Sciatic nerve (tissue), 2 donors: ENCODE results near the gene NR0B2. TPM values are rescaled to one million over a fixed set of nuclear protein-coding genes. Genes with fewer than 3 reads are reported as not detected.
A peak's percentile ranks its signal among the peaks of the same experiment; 100 is the strongest.
"Not testable (repeated sequence)": the region's sequence is repeated elsewhere in the genome, so short reads cannot be mapped to it uniquely, and the experiment has no call there.

Experiments
- ATAC-seq: fragments of 200-7000 bp; cut with Tn5 transposase; one replicate; pipeline ENCODE4 v1.9.1; 2020; ENCODE audit warnings: mild to moderate bottlenecking, moderate library complexity
- DNase-seq: peaks from one replicate; pipeline ENCODE4 v3.0.0-alpha.2; 2020; ENCODE audit warnings: low spot score
- intact Hi-C: fragments of 100-400 bp; cut with DNase I; formaldehyde crosslinking; loops from one replicate; pipeline ENCODE4 v1.14.2; 2022
- total RNA-seq: library from RNA; stranded (reverse); fragmentation: NEBNext Ultra II Directional; extraction: Animal tissue kit (Norgen Biotek cat#: 25700); gene quantifications from one replicate; pipeline ENCODE4 v1.2.1, GENCODE V29; 2021
- donor health status: DM: no; HTN: no; CAD: no.
- donor health status: DM: no; HTN: no; CAD: no.

The NR0B2 gene
- total RNA-seq, 1 donor from 2014 or later = not detected

DNA sequence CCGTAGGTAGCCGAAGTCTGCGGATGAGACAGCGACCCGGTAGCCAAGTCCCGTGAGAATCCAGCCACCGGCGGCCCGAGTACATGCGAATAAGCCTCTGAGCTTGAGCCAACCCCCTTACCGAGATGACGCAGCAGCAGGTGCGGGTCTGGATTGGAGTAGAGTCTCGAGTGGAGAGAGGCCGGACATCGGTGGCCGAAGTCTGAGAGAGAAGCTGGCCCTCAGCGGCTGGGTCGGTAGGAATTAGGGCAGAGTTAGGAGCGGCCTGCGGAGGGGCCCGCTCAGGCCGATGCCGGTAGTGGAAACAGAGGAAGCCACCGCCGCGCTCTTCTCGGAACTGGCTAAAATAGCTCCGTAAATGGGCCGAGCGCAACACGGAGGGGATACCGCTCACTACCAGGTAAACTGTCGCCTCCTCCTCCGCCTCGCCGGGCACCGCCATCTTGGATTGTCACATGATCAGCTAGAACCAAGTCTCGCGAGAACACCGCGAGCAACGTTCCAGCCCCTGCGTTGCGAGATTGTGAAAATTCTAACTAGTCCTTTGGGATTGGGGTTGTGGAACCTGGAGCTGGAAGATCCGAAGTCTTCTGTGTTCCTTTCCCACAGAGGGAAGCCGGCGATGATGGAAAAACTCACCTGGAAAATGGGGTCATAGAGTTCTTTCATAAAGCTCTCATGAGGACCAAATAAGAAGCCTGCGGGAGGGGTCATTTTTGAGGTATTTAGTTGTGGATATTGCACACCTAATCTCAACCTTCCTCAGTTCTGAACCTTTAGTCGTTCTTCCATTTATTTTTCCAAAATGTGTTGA is 13.6 kb downstream of the NR0B2 start, which contains the start of gene GPATCH3:
GPATCH3 (minus strand) TSS at position 467 of the 814 bp plus-strand sequence; CDS start at position 442, 25 bp downstream.
- intact Hi-C loops = no loop called here
- peak; percentile 96 for ATAC-seq
- peak; percentile 97 for DNase-seq

DNA sequence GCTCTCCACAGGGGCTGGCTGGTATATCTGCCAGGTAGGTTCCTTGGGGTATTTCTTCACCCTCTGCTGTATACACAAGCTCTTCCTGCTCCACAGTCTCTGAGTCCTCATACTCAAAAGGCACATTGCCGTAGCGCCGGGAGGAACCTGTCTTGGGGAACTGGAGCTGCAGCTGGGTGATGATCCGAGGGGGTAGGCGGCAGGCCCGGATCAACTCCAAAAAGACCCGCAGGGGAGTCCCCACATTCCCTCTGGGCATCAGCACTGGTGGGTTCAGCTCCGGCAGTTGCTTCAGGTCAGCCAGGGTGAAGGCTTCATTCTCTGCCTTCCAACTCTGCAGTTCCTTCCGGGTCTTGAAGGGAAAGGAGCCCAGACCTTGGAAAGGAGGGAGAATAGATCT is 16.4 kb downstream of the NR0B2 start:
- DNase-seq = no peak
- ATAC-seq = no peak
- intact Hi-C loops = no loop called here

DNA sequence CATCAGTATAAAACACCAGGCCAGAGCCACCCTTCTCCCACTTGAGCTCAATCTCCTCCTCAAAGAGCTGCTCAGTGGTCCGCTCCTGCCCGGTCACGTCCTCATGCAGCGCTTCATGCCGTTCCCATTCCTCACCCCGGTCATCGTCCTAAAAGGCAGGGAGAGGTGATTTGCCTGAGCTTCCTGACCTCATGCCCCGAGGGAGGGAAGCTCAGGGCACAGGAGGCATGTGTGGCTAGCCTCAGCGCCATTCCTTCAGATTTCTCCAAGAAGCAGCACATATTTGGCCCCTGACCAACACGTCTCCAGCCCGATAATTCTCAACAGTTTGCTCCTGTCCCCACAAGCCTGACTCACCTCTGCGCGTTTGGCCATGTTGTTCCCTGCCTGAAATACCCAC is 19.5 kb downstream of the NR0B2 start:
- intact Hi-C loops = no loop called here
- DNase-seq = no peak

DNA sequence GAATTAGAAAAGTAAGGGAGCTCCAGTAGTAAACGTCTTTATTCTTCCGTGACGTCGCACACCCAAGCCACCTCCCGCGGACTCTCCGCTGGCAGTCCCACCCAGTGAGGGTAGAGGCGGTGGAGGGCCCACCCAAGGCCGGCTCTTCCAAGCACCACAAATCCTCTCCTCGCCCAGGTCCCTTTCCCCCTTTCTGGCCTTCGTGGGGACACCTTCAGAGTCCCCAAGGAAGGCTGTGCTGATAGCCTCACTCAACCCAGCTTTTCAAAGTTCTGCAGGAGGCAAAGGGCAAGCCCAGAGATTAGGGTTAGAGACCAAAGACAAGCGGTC is 23.3 kb downstream of the NR0B2 start:
- intact Hi-C loops = no loop called here
- DNase-seq = no peak
- peak; percentile 59 for ATAC-seq

More for the DNA sequence above, 19.5 kb downstream of the NR0B2 start:
- ATAC-seq = no peak

DNA sequence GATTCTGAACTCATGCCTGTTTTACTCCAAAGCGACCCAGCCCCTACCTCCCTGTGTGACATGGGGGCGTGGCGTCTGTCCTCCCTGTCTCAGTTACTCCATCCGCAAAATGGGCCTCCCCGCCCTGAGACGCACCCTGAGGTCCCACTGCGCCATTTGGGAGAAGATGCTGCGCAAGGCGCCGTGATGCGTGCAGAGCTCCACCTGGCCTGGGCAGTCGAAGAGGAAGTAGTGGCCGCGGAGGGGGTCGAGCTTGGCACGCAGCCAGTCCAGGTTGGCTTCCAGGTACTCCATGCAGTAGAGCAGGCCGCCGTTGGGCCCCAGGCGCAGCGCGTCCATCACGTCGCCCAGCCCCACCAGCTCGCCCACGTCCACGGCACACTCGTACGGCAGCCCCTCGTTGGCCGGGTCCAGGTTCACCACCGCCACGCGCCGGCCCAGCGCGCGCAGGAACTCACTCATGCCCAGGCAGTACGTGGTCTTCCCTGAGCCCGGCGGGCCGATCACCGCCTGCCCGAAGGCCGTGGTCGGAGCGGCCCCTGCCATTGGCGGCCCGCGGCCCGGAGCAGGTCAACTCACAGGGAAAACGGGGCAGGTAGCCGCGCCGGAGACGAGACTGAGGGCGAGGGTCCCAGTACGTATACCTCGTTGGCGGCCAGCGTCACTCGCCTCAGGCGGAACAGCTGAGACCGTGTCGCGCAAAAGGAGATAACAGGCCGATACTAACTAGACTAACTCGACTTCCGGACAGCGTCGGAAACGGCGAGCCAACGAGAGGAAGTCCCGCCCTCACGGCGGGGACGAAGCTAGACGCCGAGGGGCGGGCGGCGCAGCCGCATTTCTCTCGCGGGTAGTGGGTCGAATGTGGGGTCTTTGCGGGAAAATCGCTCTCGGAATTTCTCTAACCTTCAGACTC is 24.0 kb downstream of the NR0B2 start, which contains the start of gene GPN2:
GPN2 (minus strand) TSS at position 733 of the 916 bp plus-strand sequence; CDS start at position 546, 187 bp downstream.
- intact Hi-C loops = no loop called here

DNA sequence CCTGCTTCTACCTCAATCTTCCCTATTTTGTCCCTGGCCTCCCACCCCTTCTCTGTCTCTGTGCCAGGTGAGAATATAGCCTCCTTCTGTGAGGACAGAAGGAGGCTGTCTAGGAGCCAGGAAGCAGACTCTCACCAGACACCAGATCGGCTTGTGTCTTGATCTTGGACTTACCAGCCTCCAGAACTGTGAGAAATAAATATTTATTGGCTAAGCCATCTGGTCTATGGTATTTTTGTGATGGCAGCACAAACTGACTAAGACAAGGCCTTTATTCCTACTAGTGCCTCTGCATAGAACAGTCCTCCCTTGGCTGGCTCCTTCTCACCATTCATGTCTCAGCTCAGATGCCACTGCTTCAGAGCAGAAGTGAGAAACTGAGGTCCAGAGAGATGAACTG is 25.5 kb downstream of the NR0B2 start:
- intact Hi-C loops = no loop called here
- DNase-seq (no peak), ATAC-seq (no peak)

More for the DNA sequence above, 24.0 kb downstream of the NR0B2 start, which contains the start of gene GPN2:
- DNase-seq (peak; percentile 87), ATAC-seq (peak; percentile 96)

DNA sequence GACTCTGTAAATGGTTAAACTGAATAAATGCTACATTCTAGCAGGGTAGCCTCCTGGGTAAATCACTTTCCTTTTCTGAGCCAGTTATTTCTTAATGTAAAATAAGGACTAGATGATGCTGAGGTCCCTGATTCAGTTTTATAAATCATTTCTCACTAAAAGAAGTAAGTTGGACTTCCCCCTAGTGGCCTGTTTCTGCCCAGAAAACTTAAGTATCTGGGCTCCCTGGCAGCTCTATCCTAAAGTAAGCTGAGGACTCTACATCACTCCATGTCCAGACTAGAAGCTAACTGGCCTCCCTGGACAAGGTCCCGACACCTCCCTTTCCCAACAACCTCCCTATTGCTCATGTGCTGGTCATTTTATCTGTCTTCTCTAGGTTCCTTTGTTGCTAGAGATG is 26.6 kb downstream of the NR0B2 start:
- intact Hi-C loops = no loop called here
- no peak for ATAC-seq
- no peak for DNase-seq

DNA sequence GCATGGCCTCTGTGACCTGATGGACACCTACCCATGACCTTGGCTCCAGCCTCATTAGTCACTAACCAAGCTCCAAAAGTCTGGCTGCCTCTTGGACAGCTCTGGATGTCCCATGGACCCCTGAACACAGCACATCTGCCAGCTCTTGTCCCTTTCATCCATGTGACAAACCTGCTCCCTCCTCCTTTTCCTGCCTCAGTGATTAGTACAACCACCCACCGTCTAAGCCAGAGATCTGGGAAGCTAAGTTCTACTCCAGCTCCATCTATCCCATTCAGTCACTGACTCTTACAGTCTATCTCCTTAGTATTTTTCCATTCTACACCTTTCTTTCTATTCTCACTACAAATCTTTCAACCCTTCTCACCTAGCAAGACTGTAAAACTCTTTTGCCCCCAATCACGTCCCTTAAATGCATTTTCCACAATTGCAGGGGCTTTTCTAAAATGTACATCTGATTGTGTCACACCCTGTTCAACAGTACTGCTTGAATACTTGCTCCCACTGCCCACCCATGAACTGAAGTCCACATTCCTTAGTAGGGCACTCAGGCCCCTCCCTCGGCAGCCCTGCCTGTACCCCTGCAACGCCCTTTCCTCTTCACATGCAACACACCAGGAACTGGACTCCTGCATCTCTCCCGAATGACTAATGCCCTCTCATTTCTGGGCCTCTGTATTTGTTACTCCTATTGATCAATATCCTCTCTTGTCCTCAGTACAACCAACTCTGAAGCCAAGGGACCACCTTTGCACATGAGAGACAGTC is 30.9 kb downstream of the NR0B2 start:
- intact Hi-C loops = no loop called here
- no peak for DNase-seq
- no peak for ATAC-seq

DNA sequence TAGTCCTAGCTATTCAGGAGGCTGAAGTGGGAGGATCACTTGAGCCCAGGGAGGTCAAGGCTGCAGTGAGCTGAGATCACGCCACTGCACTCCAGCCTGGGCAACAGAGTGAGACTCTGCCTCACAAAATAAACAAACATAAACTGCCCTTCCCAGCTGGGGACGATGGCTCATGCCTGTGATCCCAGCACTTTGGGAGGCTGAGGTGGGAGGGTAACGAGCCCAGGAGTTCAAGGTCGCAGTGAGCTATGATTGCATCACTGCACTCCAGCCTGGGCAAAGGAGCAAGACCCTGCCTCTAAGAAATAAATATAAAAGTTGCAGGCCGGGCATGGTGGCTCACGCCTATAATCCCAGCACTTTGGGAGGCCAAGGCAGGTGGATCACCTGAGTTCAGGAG is 32.2 kb downstream of the NR0B2 start:
- DNase-seq, intact Hi-C loops, ATAC-seq: not testable (repeated sequence)

DNA sequence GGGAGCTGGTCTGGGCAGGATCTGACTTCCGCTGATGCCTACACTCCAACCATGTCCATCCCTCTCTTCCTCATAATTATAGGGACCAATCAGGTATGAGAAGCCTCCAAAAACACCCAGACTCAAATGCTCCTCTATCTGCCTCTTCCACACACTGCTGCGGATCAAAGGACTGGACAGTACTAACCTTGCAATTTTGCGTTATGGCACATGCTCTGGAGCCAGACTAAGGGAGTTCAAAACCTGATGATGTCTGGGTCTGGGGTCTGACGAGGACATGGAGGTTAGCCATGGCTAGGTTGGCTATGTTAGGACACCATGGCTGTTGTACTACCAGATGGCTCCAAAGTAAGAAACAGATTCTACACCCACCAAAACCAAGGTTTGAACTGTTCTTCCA is 34.0 kb downstream of the NR0B2 start:
- DNase-seq (no peak), ATAC-seq (no peak)
- intact Hi-C loops = no loop called here

DNA sequence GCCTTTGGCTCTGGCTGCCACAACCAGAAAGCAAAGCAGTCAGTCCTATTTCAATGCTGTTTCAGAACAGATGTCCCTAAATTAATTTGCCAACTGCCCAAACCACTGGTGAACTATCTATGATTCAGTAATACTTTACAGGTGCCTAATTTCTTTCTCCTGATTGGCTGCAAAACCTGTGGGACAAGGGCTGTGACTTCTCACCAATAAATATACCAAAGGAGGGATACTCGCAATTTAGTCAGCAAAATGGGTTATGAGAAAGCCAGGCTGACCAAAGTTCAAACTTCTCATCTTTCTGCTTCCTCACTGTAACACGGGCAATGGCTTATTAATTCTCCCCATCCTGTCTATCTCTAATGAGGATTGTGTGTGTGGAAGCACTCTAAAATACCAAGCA is 36.4 kb downstream of the NR0B2 start:
- DNase-seq (no peak), ATAC-seq (no peak)
- intact Hi-C loops = no loop called here

DNA sequence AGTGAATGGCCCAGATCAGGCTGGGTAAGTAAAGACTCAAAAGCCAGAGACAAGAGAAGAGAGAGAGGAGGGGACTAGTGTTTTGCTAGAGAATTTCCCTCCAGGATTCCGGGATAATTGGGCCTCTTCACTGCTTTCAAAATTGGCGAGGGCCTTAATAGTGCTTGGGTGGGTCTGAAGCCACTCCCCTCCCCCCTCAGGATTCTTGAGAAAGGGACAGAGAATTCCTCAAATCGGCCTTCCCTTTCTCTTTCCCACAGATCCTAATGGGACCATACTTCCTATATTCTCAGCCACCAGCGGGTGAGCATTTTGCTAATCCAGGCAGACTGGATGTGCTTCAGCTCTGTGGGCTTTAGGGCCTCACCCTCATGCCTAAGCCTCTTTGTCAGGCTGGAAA is 38.9 kb downstream of the NR0B2 start:
- DNase-seq (no peak), ATAC-seq (no peak)
- intact Hi-C loops = no loop called here

DNA sequence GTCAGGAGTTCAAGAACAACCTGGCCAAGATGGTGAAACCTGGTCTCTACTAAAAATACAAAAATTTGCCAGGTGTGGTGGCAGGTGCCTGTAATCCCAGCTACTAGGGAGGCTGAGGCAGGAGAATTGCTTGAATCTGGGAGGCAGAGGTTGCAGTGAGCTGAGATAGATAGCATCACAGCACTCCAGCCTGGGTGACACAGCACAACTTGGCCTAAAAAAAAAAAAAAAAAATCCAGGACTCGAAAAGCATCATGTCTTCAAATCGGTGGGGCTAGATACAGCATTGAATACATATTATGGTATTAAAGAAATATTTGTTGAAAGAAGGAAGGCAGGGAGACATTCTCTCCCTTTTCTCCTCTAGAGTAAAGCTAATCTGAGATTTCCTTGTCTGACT is 40.7 kb downstream of the NR0B2 start:
- intact Hi-C loops, ATAC-seq, DNase-seq: not testable (repeated sequence)

DNA sequence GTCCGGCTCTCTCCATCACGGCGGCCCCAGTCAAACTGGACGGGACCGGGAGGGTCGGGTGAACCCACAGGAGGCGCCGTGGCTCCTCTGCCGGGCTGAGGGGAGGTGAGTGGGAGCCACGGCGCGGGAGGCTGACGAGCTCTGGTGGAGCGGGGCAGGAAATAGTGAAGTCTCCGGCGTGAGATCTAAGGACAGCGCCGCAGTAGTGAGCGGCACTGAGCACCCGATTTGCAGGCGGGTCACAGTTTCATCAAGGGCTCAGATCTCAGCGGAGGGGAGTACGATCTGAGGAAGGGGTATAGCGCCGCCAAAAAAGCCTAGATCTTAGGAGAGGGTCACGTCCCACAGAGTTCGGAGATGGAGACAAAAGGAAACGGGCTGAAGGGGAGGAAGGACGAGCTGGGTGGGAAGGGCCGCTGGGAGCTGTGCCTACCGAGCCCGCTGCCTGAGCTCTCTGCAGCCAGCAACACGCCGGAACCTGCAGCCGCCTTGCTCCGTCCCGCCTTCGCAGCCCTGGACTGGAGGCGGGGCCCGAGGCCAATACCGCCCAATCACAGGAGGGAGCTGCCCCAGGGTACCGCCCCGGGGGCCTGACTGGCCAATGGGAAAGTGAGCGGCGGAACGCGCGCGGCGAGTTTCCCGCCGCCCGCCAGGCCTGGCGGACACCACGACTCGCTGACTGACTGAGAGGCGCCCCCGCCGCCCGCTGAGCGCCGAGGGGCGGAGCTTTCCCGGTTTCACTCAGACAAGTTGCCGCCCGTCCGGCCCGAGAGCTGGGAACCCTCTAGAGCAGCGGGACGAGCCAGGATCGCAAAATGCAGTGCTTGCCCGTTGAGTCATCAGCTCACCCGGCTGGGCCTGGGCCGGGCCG is 48.9 kb downstream of the NR0B2 start:
- intact Hi-C loops = no loop called here
- DNase-seq (peak; percentile 97), ATAC-seq (peak; percentile 99)

DNA sequence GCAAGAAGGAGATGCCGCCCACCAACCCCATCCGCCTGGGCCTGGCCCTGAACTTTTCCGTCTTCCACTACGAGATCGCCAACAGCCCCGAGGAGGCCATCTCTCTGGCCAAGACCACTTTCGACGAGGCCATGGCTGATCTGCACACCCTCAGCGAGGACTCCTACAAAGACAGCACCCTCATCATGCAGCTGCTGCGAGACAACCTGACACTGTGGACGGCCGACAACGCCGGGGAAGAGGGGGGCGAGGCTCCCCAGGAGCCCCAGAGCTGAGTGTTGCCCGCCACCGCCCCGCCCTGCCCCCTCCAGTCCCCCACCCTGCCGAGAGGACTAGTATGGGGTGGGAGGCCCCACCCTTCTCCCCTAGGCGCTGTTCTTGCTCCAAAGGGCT is 50.1 kb downstream of the NR0B2 start:
- DNase-seq (no peak), ATAC-seq (no peak)
- intact Hi-C loops = no loop called here

DNA sequence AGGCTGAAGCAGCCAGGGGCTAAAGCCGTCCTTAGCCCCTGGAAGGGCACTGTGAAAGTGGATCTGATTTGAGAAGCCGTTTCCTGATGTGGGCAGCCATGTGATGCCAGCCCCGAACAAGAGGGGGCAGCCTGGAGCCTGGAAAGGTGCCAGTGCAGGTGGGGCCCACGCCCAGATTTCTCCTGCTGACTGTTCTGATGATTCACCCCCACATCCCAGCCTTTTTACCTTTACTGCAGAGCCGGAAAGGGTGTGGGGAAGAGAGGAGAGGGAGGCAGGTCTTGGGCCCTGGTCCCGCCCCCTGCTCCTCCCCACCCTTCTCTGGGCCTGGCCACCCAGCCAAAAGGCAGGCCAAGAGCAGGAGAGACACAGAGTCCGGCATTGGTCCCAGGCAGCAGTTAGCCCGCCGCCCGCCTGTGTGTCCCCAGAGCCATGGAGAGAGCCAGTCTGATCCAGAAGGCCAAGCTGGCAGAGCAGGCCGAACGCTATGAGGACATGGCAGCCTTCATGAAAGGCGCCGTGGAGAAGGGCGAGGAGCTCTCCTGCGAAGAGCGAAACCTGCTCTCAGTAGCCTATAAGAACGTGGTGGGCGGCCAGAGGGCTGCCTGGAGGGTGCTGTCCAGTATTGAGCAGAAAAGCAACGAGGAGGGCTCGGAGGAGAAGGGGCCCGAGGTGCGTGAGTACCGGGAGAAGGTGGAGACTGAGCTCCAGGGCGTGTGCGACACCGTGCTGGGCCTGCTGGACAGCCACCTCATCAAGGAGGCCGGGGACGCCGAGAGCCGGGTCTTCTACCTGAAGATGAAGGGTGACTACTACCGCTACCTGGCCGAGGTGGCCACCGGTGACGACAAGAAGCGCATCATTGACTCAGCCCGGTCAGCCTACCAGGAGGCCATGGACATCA is 50.7 kb downstream of the NR0B2 start, which contains the start of gene SFN:
SFN (plus strand) TSS at position 369 of the 904 bp plus-strand sequence; CDS start at position 433, 64 bp downstream.
- ATAC-seq (no peak), DNase-seq (no peak)
- intact Hi-C loops = no loop called here

DNA sequence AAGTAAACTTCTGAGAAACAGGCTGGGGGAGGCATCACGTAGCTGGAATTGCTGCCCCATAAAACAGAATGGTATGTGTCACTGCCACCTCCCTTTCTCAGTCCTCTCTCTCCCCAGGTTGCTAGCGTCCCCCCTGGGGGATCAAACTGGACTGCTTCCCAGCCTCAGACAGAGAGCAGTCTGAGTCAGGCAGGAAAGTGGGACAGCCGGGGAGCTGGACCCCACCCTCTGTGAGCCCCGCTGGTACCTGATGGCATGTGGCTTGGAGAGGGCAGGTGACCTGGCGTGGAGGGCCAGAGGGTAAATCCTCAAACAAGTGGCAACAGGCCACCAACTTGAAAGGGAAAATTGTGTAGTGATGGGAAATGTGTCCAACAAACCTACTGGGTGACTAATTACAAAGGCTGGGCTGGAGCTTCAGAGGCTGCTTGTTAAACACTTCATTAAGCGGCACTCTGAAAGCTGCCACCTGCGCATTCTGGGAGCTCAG is 51.8 kb downstream of the NR0B2 start:
- no peak for ATAC-seq
- DNase-seq = no peak
- intact Hi-C loops = no loop called here
